Epithelial cell of esophagus (primary cell): ENCODE results near the gene EXOC3L2.

Experiments used
- DNase-seq: peaks from one replicate; pipeline ENCODE4 v3.0.0; 2010; ENCODE audit warnings: low read depth
- H3K4me3 ChIP-seq: 2 replicates; pipeline ENCODE4 v1.5.1; 2011; ENCODE audit warnings: mild to moderate bottlenecking, low read length, control low read depth
- TF ChIP-seq, protein P1 (sequence below): IDR thresholded peaks from 2 replicates; pipeline ENCODE4 v1.5.1; 2011; ENCODE audit warnings: low read depth, mild to moderate bottlenecking, low read length, control low read depth, inconsistent platforms; ENCODE audit not compliant: insufficient read depth; ENCODE audit errors: missing control alignments

EXOC3L2 gene

DNA sequence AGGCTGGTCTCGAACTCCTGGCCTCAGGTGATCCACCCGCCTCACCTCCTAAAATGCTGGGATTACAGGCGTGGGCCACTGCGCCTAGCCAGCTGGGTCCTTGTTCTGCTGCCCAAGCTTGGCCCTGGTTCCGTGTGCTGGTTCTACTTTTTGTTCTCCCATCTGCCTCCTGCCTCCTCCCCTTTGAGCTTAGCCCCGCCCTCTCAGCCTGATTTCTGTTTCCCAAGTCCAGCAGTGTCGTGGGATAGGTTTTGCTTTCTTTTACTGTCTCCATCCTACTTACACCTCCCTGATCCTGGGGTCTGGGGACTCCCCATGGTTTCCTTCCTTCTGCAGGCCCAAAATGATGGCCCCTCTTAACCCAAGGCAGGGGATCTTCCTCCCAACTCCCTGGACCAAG, 64.3 kb downstream of the EXOC3L2 start:
- DNase-seq = no peak
- TF ChIP-seq, protein P1, sequence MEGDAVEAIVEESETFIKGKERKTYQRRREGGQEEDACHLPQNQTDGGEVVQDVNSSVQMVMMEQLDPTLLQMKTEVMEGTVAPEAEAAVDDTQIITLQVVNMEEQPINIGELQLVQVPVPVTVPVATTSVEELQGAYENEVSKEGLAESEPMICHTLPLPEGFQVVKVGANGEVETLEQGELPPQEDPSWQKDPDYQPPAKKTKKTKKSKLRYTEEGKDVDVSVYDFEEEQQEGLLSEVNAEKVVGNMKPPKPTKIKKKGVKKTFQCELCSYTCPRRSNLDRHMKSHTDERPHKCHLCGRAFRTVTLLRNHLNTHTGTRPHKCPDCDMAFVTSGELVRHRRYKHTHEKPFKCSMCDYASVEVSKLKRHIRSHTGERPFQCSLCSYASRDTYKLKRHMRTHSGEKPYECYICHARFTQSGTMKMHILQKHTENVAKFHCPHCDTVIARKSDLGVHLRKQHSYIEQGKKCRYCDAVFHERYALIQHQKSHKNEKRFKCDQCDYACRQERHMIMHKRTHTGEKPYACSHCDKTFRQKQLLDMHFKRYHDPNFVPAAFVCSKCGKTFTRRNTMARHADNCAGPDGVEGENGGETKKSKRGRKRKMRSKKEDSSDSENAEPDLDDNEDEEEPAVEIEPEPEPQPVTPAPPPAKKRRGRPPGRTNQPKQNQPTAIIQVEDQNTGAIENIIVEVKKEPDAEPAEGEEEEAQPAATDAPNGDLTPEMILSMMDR = no peak
- no peak overlapping the region for H3K4me3 ChIP-seq

DNA sequence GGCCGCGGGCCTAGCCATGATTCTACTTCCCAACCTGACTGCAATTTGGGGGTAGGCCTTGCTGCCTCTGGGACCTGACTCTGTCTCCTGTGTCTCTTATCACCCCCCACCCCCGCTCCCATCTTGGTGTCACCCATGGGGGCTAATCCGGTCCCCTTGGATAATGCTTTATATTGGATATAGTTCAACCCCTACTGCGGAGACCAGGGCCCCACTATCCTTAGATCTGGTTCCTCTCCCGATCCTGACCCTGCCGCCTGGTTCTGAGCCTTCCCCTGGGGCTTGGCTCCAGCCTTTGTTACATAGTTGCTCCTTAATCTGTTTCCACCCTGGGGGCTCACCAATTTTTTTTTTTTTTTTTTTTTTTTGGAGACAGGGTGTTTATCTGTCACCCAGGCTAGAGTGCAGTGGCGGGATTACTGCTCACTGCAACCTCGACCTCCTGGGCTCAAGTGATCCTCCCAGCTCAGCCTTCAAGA, 65.3 kb downstream of the EXOC3L2 start:
- no peak for DNase-seq
- peak overlapping the region; percentile 97 for H3K4me3 ChIP-seq
- TF ChIP-seq, protein P1 = no peak

DNA sequence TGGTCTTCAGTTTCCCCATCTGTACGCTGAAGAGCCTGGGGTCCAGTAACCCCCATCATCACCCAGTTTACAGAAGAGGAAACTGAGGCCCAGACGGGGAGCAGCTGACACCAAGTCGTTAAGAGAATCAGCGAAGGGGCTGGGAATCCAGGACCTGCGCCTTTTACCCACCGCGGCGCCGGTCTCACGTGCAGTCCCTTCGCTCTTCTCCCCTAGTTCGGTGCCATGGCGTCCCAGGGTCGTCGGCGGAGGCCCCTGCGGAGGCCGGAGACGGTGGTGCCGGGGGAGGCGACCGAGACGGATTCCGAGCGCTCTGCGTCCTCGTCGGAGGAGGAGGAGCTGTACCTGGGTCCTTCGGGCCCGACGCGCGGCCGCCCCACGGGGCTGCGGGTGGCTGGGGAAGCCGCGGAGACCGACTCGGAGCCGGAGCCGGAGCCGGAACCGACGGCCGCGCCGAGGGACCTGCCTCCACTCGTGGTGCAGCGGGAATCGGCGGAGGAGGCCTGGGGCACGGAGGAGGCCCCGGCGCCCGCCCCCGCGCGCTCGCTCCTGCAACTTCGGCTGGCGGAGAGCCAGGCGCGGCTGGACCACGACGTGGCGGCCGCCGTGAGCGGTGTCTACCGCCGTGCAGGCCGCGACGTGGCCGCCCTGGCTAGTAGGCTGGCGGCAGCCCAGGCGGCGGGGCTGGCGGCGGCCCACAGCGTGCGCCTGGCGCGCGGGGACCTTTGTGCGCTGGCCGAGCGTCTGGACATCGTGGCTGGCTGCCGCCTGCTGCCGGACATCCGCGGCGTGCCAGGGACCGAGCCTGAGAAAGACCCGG, 65.9 kb downstream of the EXOC3L2 start:
- peak; percentile 45 for DNase-seq
- peak overlapping the region; percentile 97 for H3K4me3 ChIP-seq
- TF ChIP-seq, protein P1 = no peak

DNA sequence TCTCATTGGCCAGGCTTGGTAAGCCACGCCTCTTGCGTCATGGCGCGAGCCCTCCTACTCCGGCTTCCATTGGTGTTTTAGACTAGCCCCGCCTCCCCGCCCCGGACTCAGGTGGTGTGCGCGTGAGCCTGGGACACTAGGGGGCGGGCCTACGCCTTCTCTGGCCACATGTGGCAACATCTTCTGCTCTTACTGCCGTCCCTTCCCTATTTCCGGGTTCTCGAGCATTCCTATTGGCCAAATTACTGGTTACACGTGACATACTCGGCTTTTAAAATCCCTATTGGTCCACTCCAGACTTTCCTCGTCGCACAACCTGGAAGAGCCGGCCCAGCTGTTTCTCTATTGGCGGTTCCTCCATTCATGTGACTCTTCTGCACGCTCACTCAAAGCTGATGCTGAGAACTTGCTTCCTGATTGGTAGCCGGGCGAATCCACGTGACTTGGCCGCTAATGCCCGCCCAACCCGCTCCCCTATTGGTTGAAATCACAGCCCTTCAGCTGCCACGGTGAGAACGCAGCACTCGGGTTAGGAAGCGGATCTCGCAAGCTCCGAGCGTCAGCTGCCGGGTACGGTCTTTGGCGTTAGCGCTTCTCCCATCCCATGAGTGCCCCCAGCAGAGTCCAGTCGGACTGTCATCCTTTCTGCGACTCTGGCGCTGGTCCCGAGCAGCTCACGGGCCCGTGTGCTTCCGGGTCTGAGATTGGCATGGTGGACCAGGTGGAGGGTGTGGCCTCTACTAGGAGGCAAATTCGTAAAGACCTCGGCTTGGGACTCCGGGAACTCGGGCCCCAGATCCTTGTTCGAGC, 66.7 kb downstream of the EXOC3L2 start, which contains the start of gene BLOC1S3:
TSS of gene BLOC1S3 (plus strand) at position 523 of the 810 bp plus-strand sequence. CDS start 513 bp downstream, outside the sequence.
- peak within 1 kb of the TSS; percentile 97 for H3K4me3 ChIP-seq
- TF ChIP-seq, protein P1 = peak; percentile 48
- DNase-seq = peak; percentile 100

DNA sequence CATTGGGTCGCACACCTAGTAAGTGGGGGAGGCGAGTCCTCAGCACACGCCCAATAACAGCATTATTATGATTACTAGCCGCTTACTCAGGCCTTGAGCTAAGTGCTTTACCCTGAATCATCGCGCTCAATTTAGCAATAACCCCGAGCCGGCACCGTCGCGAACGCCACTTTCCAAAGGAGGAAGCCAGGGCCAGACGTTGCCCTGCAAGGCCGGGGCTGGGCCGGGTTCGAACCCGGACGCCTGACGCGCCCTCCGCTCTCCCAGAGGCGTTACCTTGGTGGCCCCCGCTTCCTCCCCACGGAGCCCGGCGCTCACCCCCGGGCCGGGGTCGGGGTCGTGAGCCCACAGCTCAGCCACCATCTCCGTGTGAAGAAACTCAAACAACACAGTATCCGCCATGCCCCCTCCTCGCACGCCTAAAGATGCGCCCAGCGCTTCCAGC, 67.4 kb downstream of the EXOC3L2 start, which contains the start of gene TRAPPC6A:
TSS of gene TRAPPC6A (minus strand) at position 421 of the 445 bp plus-strand sequence. CDS start at position 402, 19 bp downstream.
- peak; percentile 97 for DNase-seq

DNA sequence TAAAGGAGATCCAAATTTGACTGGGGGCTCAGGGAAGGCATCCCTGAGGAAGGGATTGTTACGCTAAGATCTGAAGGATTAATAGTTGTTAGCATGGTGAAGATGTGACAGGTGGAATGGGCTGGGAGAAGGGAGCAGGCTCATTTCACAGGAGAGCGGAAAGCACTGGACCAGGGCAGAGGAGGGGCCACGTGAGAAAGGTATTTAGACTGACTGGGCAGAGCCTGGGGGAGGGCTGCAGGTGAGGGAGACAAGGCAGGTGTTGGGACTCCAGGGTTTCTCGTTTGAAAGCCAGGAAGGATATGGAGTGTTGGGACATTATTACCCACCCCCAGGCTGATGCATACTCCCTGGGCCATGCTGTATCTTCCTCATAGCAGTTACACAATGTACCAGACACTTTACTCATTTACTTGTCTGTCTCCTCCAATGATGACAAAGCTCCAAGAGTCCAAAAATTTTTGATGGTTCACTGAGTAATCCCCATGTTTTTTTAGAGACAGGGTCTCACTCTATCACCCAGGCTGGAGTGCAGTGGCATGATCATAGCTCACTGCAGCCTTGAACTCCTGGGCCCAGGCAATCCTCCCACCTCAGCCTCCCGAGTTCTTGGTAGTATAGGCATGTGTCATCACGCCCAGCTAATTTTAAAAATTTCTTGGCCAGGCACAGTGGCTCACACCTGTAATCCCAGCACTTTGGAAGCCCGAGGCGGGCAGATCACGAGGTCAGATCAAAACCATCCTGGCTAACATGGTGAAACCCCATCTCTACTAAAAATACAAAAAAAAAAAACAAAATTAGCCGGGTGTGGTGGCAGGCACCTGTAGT, 69.5 kb downstream of the EXOC3L2 start:
- TF ChIP-seq, protein P1 = no peak
- DNase-seq = peak; percentile 89
- H3K4me3 ChIP-seq = no peak overlapping the region

More for the DNA sequence above, 67.4 kb downstream of the EXOC3L2 start, which contains the start of gene TRAPPC6A:
- peak within 1 kb of the TSS; percentile 97 for H3K4me3 ChIP-seq
- TF ChIP-seq, protein P1 = no peak
